IMR-90 (cell line): Measurements from ENCODE around the gene FPR3. TPM values are rescaled to one million over a fixed set of nuclear protein-coding genes. Genes with fewer than 3 reads are reported as not detected.
"Not testable (repeated sequence)": the region's sequence is repeated elsewhere in the genome, so short reads cannot be mapped to it uniquely, and the experiment has no call there.

Experiments used
- ATAC-seq: fragments of 200-7000 bp; cut with Tn5 transposase; 2 replicates; pipeline ENCODE4 v1.9.1; 2020; ENCODE audit warnings: low read depth, mild to moderate bottlenecking, moderate library complexity
- BruUV-seq: library from RNA; stranded (reverse); fragments of 400-500 nt; replicated peaks from 2 replicates; lab custom pipeline; 2021; lab: Mats Ljungman, UMichigan
- CTCF ChIA-PET: fragments of 300-600 bp; formaldehyde crosslinking; extraction: SDS; loops from one replicate; lab custom pipeline; 2021; ENCODE audit warnings: antibody characterized with exemption; lab: Yijun Ruan, JAX
- POLR2A ChIA-PET: fragments of 300-600 bp; sonication (Branson Sonifier 250); formaldehyde crosslinking; loops from one replicate; lab custom pipeline; 2022; ENCODE audit warnings: antibody characterized with exemption; ENCODE audit not compliant: unreplicated experiment; lab: Charles Lee
- DNase-seq: peaks from one replicate; pipeline ENCODE4 v3.0.0; 2013
- H2AFZ ChIP-seq: replicated peaks from 2 replicates; pipeline ENCODE3; 2013; ENCODE audit warnings: low read length, mild to moderate bottlenecking; ENCODE audit not compliant: poor library complexity
- H2AK5ac ChIP-seq: 2 replicates; pipeline ENCODE4 v1.6.1; 2013; ENCODE audit warnings: low read depth, low read length, inconsistent platforms
- H2AK9ac ChIP-seq: replicated peaks from 2 replicates; pipeline ENCODE3; 2013; ENCODE audit warnings: mild to moderate bottlenecking, low read depth, low read length, moderate library complexity; ENCODE audit not compliant: poor library complexity
- H2BK120ac ChIP-seq: 2 replicates; pipeline ENCODE4 v1.6.1; 2013; ENCODE audit warnings: low read depth, low read length, inconsistent platforms
- H2BK15ac ChIP-seq: 3 replicates; pipeline ENCODE4 v1.6.1; 2013; ENCODE audit warnings: low read depth, low read length, inconsistent platforms
- H2BK20ac ChIP-seq: 2 replicates; pipeline ENCODE4 v1.6.1; 2013; ENCODE audit warnings: low read depth, mild to moderate bottlenecking, inconsistent platforms, low read length, moderate library complexity
- H2BK5ac ChIP-seq: 2 replicates; pipeline ENCODE4 v1.6.1; 2013; ENCODE audit warnings: mild to moderate bottlenecking, low read depth, low read length, inconsistent platforms; ENCODE audit not compliant: poor library complexity, severe bottlenecking
- H3K14ac ChIP-seq: replicated peaks from 2 replicates; pipeline ENCODE4 v1.6.1; 2013; ENCODE audit warnings: low read depth, low read length, inconsistent platforms
- H3K18ac ChIP-seq: 2 replicates; pipeline ENCODE4 v1.6.1; 2013; ENCODE audit warnings: low read depth, low read length, control low read depth
- H3K23ac ChIP-seq: 2 replicates; pipeline ENCODE4 v1.6.1; 2013; ENCODE audit warnings: low read depth, low read length, inconsistent platforms
- H3K27ac ChIP-seq: 2 replicates; pipeline ENCODE4 v1.5.1; 2013; ENCODE audit warnings: mild to moderate bottlenecking, control low read depth, low read length; ENCODE audit not compliant: insufficient read depth
- H3K27me3 ChIP-seq: 2 replicates; pipeline ENCODE4 v1.6.1; 2013; ENCODE audit warnings: low read length; ENCODE audit not compliant: control insufficient read depth, insufficient read depth
- H3K36me3 ChIP-seq: 2 replicates; pipeline ENCODE4 v1.6.1; 2013; ENCODE audit warnings: low read length, mixed read lengths; ENCODE audit not compliant: control insufficient read depth, insufficient read depth
- H3K4ac ChIP-seq: 2 replicates; pipeline ENCODE4 v1.6.1; 2013; ENCODE audit warnings: low read depth, low read length, inconsistent platforms
- H3K4me1 ChIP-seq: 2 replicates; pipeline ENCODE4 v1.6.1; 2013; ENCODE audit warnings: low read length, mixed read lengths; ENCODE audit not compliant: control insufficient read depth, insufficient read depth
- H3K4me2 ChIP-seq: 2 replicates; pipeline ENCODE4 v1.6.1; 2013; ENCODE audit warnings: low read depth, mild to moderate bottlenecking, control low read depth, low read length, moderate library complexity
- H3K4me3 ChIP-seq: 2 replicates; pipeline ENCODE4 v1.5.1; 2013; ENCODE audit warnings: low read depth, mild to moderate bottlenecking, control low read depth, low read length, moderate library complexity; ENCODE audit not compliant: insufficient read depth
- H3K56ac ChIP-seq: 2 replicates; pipeline ENCODE4 v1.6.1; 2013; ENCODE audit warnings: low read length, inconsistent platforms; ENCODE audit not compliant: insufficient read depth; ENCODE audit errors: extremely low read depth
- H3K79me1 ChIP-seq, 2 experiments: 2 replicates each; pipeline ENCODE4 v1.6.1; 2013; ENCODE audit warnings: low read length in 2 of 2, inconsistent platforms in 1 of 2, low read depth in 1 of 2
- H3K9ac ChIP-seq: 2 replicates; pipeline ENCODE4 v1.6.1; 2013; ENCODE audit warnings: low read depth, low read length, control low read depth
- H3K9me1 ChIP-seq: 2 replicates; pipeline ENCODE4 v1.6.1; 2013; ENCODE audit warnings: low read length, inconsistent platforms; ENCODE audit not compliant: insufficient read depth
- H3K9me3 ChIP-seq: 2 replicates; pipeline ENCODE4 v1.6.1; 2013; ENCODE audit warnings: low read length; ENCODE audit not compliant: control insufficient read depth, insufficient read depth
- H4K20me1 ChIP-seq: 2 replicates; pipeline ENCODE4 v1.6.1; 2013; ENCODE audit warnings: low read length, inconsistent platforms; ENCODE audit not compliant: insufficient read depth
- H4K5ac ChIP-seq: 2 replicates; pipeline ENCODE4 v1.6.1; 2013; ENCODE audit warnings: mild to moderate bottlenecking, low read depth, low read length, control low read depth
- H4K8ac ChIP-seq, 2 experiments: 2 replicates each; pipeline ENCODE4 v1.6.1; 2013; ENCODE audit warnings: low read depth in 2 of 2, low read length in 2 of 2, control low read depth in 1 of 2, inconsistent platforms in 1 of 2
- H4K91ac ChIP-seq: 2 replicates; pipeline ENCODE4 v1.6.1; 2013; ENCODE audit warnings: low read depth, low read length, inconsistent platforms; ENCODE audit not compliant: insufficient read depth
- WGBS, 2 experiments: methylation state at CpG; one replicate each; pipeline versions ENCODE4 v1.1.5 to v1.1.7; 2013; ENCODE audit warnings: missing lambda C conversion rate in 2 of 2; ENCODE audit not compliant: insufficient read length in 1 of 2; ENCODE audit errors: extremely low coverage in 2 of 2; 5-methylcytosine and 5-hydroxymethylcytosine counted together
- dilution Hi-C: fragments of 300-500 bp; cut with HindIII; formaldehyde crosslinking; loops from one replicate; pipeline ENCODE4 v1.14.3; 2018; ENCODE audit warnings: low sequenced_read_pairs; ENCODE audit not compliant: unreplicated experiment
- in situ Hi-C: fragments of 300-500 bp; cut with MboI; formaldehyde crosslinking; loops from 3 replicates; pipeline ENCODE4 v1.14.3; 2019; ENCODE audit warnings: low sequenced_read_pairs, inconsistent platforms, mixed read lengths
- intact Hi-C: fragments of 100-400 bp; cut with micrococcal nuclease; formaldehyde crosslinking; loops from 2 replicates; pipeline ENCODE4 v1.10.0; 2022
- polyA plus RNA-seq, 3 experiments: library from polyadenylated mRNA; depleted of rRNA; stranded (reverse); fragments of >200 nt; gene quantifications; 2 replicates each; pipeline ENCODE4 v1.2.3, GENCODE V29; 2012; ENCODE audit warnings: low replicate concordance in 1 of 3
- total RNA-seq: library from RNA; depleted of rRNA; stranded (reverse); fragments of >200 nt; gene quantifications from 2 replicates; pipeline ENCODE4 v1.2.3, GENCODE V29; 2012

The FPR3 gene
- total and polyA plus RNA-seq, 2 of the 4 experiments (the other 2 are of a cell fraction) = not detected

- H2BK120ac ChIP-seq, POLR2A ChIA-PET, H3K9me1 ChIP-seq, H4K5ac ChIP-seq, DNase-seq, BruUV-seq, H3K4me2 ChIP-seq, H3K18ac ChIP-seq, H3K4me3 ChIP-seq, H3K27ac ChIP-seq, H3K79me1 ChIP-seq, dilution Hi-C loops, H2AK5ac ChIP-seq, in situ Hi-C loops, H4K8ac ChIP-seq, H2BK20ac ChIP-seq, H3K9me3 ChIP-seq, H4K91ac ChIP-seq, H3K4ac ChIP-seq, H3K4me1 ChIP-seq, H3K56ac ChIP-seq, H3K9ac ChIP-seq, H2AFZ ChIP-seq, H2BK15ac ChIP-seq, H3K27me3 ChIP-seq, H4K20me1 ChIP-seq, ATAC-seq, H3K14ac ChIP-seq, H3K23ac ChIP-seq, intact Hi-C loops, H3K36me3 ChIP-seq, H2AK9ac ChIP-seq: not testable (repeated sequence)
- peak overlapping the region; percentile 24 for H2BK5ac ChIP-seq
- WGBS, 2 experiments = 11% methylated on average over 4 of the region's 9 CpGs; no CpG with 5 or more reads in 1 of the 2 experiments
- CTCF ChIA-PET = interaction anchor here (0.9 kb wide), 1 partner anchor 27 kb away, joined by 3 read pairs; no protein-coding TSS in a partner anchor
Observed at GRCh38 chr19:51804789-51805188, 9.8 kb downstream of the FPR3 start.

- H3K4me2 ChIP-seq, H4K5ac ChIP-seq, intact Hi-C loops, H4K91ac ChIP-seq, ATAC-seq, H3K23ac ChIP-seq, H3K14ac ChIP-seq, H3K18ac ChIP-seq, H2BK120ac ChIP-seq, H2BK20ac ChIP-seq, H3K56ac ChIP-seq, DNase-seq, H3K4me1 ChIP-seq, in situ Hi-C loops, BruUV-seq, H2AK9ac ChIP-seq, H4K20me1 ChIP-seq, H3K36me3 ChIP-seq, H3K9ac ChIP-seq, H3K9me3 ChIP-seq, H2AFZ ChIP-seq, H3K4me3 ChIP-seq, H3K4ac ChIP-seq, H3K27ac ChIP-seq, POLR2A ChIA-PET, H2BK15ac ChIP-seq, H3K79me1 ChIP-seq, H3K9me1 ChIP-seq, CTCF ChIA-PET, H4K8ac ChIP-seq, H2AK5ac ChIP-seq, H3K27me3 ChIP-seq, dilution Hi-C loops: not testable (repeated sequence)
- peak overlapping the region; percentile 24 for H2BK5ac ChIP-seq
- 57% methylated on average over 4 of the region's 8 CpGs; no CpG with 5 or more reads in 1 of the 2 experiments for WGBS, 2 experiments
Observed at GRCh38 chr19:51805396-51805795, 10.4 kb downstream of the FPR3 start.
